GM18511 (cell line): ENCODE results near the gene ARHGEF28.

Experiments used
- ATAC-seq: cut with Tn5 transposase; IDR thresholded peaks from one replicate; pipeline ENCODE4 v1.9.1; 2021; ENCODE audit warnings: mild to moderate bottlenecking, moderate library complexity; ENCODE audit not compliant: unreplicated experiment

Gene ARHGEF28

DNA sequence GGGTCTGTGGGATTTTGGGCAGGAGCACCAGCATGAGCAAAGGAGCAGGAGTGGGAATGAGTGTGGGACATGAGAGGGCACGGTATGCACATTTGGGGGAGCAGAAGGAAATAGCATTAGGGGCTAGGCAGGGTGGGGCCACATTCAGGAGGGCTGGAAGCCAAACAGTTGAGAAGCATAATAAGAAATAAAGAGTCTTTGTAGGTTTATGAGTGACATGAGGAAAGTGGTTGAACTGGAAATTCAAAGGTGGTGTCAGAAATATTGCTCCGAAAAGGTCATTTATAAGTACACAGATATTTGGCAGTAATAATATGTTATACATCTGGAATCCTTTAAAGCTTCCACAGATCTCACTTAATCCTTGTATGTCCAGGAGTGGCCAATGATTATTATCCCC, 26.4 kb downstream of the ARHGEF28 start:
- ATAC-seq = no peak

- ATAC-seq = peak; percentile 62
Observed at GRCh38 chr5:73654171-73654811, 28.3 kb downstream of the ARHGEF28 start.

- ATAC-seq = no peak
Observed at GRCh38 chr5:73654819-73655318, 28.9 kb downstream of the ARHGEF28 start.

DNA sequence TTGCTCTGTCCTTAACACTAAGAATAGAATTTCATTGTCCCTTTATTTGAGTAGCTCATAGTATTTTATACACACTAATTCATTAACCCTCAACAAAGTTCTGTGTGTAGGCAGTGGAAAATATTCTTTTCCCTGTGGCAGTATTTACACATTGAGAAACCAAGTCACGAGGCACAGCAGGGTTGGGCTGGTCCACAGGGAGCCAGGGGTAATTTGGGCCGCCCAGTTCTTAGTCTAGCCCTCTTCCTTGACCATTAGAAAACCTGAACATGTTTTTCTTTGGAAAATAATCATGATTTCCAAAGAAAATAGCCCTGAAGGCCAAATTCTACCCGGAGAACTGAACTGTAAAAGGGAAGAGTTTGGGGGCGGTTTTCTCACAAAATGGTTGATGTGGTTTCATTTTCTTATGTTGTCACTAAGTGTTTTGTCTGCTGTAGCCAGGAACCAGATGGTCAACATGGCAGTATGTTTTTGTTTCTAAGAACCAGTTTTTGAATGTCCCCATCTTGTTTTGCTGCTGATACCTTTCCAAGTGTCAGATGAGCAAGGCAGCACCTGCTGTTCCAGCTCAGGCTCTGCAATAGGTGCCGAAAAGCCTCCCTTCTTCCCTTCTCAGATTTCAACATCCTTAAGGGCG, 29.6 kb downstream of the ARHGEF28 start:
- ATAC-seq = no peak

DNA sequence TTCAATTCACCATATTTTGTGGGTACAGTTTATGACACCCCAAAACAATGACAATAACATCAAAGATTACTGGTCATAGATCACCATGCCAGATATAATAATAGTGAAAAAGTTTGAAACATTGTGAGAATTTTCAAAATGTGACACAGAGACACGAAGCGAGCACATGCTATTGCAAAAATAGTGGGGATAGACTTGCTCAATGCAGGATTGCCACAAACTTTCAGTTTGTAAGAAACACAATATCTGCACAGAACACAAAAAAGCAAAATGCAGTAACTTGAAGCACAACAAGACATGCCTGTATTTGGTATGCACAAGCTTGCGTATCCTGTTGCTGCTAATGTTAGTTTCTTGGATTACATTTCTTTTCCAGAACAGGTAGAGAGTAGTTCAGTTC, 35.8 kb downstream of the ARHGEF28 start:
- no peak for ATAC-seq

DNA sequence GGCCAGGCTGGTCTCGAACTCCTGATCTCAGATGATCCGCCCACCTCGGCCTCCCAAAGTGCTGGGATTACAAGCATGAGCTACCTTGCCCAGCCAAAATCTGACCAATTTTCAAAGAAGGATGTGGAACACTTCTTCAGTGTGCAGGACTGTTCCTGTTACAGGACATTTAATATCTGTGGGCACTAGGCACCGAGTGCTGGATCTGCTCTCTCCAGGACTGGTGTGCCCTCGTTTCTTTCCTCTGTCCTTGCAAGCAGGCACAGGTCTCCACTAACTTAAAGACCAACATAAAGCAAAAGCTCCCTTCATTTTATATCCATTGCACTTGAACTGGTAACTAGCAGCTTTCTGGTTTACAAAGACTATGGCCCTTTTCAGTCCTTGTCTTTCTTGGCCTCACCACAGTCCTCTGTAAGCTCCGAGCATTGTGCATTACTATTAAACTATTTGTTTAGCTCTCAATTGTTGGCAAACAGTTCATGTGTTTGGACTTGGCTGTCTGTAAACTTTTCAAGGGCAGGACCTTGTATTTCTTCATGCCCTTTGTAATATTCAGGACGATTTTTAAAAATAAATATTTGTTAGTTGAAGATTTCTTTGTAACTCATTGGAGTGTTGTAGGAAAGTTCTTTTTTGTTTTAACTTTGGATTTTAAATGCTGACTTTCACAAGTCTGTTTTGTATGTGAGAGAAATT, 37.3 kb downstream of the ARHGEF28 start:
- no peak for ATAC-seq

GRCh38 chr5:73663860-73664240, 37.9 kb downstream of the ARHGEF28 start:
- peak; percentile 58 for ATAC-seq

GRCh38 chr5:73664796-73665195, 38.8 kb downstream of the ARHGEF28 start:
- ATAC-seq = no peak

DNA sequence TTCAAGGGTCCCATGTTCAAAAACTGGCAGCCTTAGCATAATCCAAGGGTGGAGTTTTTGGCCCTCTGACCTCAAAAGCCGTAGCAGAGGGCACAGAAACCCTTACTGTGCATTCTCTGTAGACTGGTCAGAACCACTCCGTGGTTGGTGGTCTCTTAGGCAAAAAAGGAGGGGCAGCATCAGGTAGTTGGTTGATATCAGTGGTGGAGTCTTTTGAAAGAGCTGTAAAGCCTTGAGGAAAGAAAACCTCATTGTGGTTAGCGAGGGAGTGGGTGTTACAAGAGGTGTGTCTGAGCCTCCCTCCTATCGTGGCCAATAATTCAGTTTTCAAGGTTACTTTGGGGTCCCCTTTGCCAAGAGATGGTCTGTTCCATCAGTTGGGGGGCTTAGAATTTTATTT, 40.9 kb downstream of the ARHGEF28 start:
- ATAC-seq = no peak

- ATAC-seq = peak; percentile 53
Observed at GRCh38 chr5:73668017-73668416, 42.0 kb downstream of the ARHGEF28 start.

DNA sequence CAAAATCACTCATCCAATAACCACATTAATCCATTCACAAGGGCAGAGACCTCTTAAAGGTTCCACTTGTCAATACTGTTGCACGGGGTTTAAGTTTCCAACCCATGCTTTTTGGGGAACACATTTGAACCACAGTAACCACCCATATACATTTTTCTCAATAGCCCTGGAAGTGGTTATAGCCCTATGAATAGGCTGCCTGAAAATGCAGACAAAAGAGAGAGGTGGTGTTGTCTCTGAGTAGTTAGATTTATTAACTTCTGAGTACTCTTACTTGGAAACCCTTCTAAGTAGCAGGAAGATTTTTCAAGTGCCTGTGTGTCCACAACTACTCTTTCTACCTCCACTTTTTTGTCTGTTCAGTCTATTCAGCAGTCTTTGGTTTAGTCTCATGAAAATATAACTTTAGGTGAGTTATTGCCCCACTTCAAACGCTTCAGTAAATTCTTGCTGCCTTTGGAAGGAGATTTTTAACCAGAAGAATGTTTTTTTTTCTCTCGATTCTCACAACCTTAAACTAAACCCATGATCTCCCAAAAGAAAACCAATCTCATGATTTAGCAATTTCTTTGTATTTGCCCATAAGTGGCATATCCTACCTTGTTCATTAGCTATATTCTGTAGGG, 42.6 kb downstream of the ARHGEF28 start:
- no peak for ATAC-seq

GRCh38 chr5:73670731-73671130, 44.7 kb downstream of the ARHGEF28 start:
- ATAC-seq = no peak

GRCh38 chr5:73672132-73672531, 46.1 kb downstream of the ARHGEF28 start:
- ATAC-seq = no peak

DNA sequence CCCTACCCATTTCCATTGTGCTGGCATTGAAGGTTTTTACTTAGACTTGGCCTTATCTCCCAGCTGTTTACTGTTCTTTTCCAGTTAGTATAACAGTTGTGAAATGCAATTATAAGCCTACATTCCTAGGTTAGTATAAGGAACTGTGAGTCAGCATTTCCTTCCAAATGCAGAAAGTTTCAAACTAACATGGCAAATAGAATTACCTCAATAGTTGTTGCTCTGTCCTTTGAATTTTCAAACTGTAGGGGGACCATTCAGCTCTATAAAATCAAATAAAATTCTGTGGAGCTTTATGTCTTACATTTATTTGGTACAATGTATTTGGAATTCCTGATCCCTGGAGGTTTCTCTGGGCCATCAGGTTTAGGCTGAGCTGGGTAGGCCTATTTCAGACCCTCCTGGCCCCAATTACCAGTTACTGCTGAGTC, 47.2 kb downstream of the ARHGEF28 start:
- no peak for ATAC-seq

- no peak for ATAC-seq
Observed at GRCh38 chr5:73674669-73675004, 48.6 kb downstream of the ARHGEF28 start.

DNA sequence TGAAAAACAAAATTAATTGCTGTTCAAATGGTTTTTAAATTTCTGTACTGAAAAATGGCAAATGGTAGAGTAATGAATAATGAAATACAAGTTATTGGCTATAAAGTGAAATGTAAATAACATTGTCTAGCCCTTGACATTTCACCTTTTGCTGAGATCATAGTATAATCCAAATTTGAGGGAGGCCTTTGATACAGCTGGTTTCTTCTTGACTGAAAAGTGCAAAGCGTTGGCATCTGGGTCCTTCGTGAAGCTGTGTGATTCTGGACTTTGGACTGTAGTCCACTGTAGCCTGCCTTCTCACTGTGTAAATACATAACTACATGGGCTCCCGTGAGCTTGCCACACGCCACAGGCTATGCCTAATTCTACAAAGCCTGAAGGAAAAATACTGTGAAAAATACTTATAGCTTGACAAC, 52.3 kb downstream of the ARHGEF28 start:
- ATAC-seq = no peak

- ATAC-seq = no peak
Observed at GRCh38 chr5:73678807-73679206, 52.8 kb downstream of the ARHGEF28 start.

GRCh38 chr5:73682176-73682575, 56.2 kb downstream of the ARHGEF28 start:
- ATAC-seq = no peak

DNA sequence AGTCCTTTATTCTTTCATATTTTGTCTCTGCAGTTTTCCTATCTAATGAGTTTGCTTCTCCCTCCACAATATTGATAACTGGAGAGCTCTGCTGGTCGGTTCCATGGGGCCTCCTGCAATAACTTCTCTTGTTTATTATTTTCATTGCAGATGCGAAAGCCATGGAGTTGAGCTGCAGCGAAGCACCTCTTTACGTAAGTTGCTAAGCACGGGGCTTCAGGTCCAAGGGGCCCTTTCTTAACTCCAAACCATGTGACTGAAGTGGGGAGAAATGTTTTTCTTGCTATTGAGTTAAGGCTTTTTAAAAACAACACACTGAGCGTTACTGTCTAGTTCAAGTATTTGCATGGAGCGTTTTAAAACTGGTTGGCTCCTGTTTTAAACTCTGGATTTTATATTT, 58.7 kb downstream of the ARHGEF28 start:
- ATAC-seq = no peak

DNA sequence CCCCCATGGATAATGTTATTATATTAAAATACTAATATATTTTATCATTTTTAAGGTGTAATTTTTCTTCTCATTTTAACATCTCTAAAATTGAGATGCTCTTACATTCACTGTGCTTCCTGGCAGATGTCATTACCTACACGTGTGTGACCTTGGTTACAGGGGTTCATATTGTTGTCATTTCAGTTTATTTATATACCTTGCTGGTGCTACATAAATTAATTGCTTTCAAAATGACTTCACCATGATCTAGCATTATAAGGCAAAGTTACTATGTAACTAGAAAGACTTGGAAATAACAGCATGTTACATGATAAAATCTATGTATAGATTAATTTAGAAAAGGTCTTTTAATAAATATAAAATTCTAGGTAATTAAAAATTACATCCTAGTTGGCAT, 60.9 kb downstream of the ARHGEF28 start:
- peak; percentile 77 for ATAC-seq

GRCh38 chr5:73687357-73687756, 61.4 kb downstream of the ARHGEF28 start:
- ATAC-seq = peak; percentile 73

- ATAC-seq = no peak
Observed at GRCh38 chr5:73690015-73690414, 64.0 kb downstream of the ARHGEF28 start.
